ENCODE measurements around the gene VPS52.

Gene VPS52

DNA sequence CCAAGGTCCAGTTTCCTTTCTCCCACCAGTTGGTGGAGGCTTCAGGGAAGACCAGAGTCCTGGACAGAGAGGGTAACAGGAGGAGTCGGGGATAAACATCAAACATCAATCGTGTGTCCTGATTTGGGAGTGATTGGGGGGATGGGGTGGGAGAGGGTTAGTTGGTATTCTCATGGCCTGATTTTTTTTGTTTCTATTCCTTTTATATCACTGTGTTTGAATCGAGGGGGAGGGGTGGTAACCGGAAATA lies 67.6 kb downstream of the VPS52 start:
- no peak overlapping the region for H3K9ac ChIP-seq (ENCODE audit: low read depth in 1 of 2, low read length in 2 of 2)
- H3K36me3 ChIP-seq (ENCODE audit: control insufficient read depth in 2 of 2, insufficient read depth in 2 of 2, low read length in 2 of 2): peaks cover 21 to 24% of the 10 kb centered on the region in 2 donors
- peak overlapping the region in 1 of 2 donors; percentile 80 for H3K27ac ChIP-seq (ENCODE audit: low read depth in 2 of 2, low read length in 2 of 2)
- H3K9me3 ChIP-seq (ENCODE audit: control insufficient read depth in 2 of 2, low read length in 2 of 2): no peaks in the 10 kb centered on the region
- H3K4me1 ChIP-seq (ENCODE audit: control insufficient read depth in 2 of 2, insufficient read depth in 2 of 2, low read length in 2 of 2): peaks cover 40 to 43% of the 10 kb centered on the region in 2 donors
- peak overlapping the region; percentile 83 to 85 for H3K4me3 ChIP-seq (ENCODE audit: low read length in 2 of 2)
- no peaks in the 10 kb centered on the region for H3K27me3 ChIP-seq (ENCODE audit: control insufficient read depth in 2 of 2, insufficient read depth in 2 of 2, low read length in 2 of 2)

DNA sequence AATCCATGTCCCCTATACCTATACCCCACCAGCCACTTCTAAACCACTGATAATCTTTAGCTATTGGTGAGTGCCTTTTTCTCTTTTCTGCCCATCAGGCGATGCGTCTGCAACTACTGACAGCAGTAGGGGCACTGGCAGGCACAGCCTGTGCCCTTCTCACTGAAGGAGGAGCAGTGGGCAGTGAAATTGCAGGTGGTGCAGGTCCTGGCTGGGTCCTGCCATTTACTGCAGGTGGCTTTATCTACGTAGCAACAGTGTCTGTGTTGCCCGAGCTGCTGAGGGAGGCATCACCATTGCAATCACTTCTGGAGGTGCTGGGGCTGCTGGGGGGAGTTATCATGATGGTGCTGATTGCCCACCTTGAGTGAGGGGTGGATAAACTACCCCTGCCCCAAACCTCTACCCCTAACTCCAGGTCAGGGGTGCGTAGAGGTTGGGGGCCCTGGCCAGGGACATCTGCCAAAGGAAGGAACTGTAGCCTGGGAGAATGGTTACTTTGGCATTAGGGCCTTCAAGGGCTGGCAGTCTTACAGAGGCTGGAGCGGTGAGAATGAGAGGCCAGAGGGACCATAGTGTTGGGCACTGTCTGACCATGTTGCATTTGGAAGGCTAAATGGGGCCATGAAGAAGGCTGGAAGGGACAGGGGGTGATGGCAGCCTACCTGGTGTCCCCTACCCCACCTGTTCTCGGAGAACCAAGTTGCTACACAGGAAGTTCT lies 68.1 kb downstream of the VPS52 start:
- H3K9ac ChIP-seq (ENCODE audit: low read depth in 1 of 2, low read length in 2 of 2): no peak overlapping the region
- H3K27me3 ChIP-seq (ENCODE audit: control insufficient read depth in 2 of 2, insufficient read depth in 2 of 2, low read length in 2 of 2): no peaks in the 10 kb centered on the region
- H3K27ac ChIP-seq (ENCODE audit: low read depth in 2 of 2, low read length in 2 of 2): peak overlapping the region in 1 of 2 donors; percentile 80
- H3K4me3 ChIP-seq (ENCODE audit: low read length in 2 of 2): peak overlapping the region; percentile 83 to 85
- H3K36me3 ChIP-seq (ENCODE audit: control insufficient read depth in 2 of 2, insufficient read depth in 2 of 2, low read length in 2 of 2): peaks cover 21 to 24% of the 10 kb centered on the region in 2 donors
- H3K4me1 ChIP-seq (ENCODE audit: control insufficient read depth in 2 of 2, insufficient read depth in 2 of 2, low read length in 2 of 2): peaks cover 36 to 43% of the 10 kb centered on the region in 2 donors
- H3K9me3 ChIP-seq (ENCODE audit: control insufficient read depth in 2 of 2, low read length in 2 of 2): no peaks in the 10 kb centered on the region

DNA sequence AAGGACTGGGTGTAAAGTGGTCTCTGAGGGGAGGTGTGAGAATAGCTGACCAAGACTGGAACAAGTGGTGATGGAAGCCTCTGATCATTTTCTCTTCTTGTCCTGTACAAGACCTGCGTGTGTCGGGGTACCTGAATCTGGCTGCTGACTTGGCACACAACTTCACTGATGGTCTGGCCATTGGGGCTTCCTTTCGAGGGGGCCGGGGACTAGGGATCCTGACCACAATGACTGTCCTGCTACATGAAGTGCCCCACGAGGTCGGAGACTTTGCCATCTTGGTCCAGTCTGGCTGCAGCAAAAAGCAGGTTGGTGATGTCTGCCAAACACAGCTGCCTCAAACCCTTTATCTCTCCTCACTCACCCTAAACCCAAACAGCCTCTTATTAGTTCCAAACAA lies 68.9 kb downstream of the VPS52 start:
- no peak overlapping the region for H3K9ac ChIP-seq (ENCODE audit: low read depth in 1 of 2, low read length in 2 of 2)
- no peak overlapping the region for H3K27ac ChIP-seq (ENCODE audit: low read depth in 2 of 2, low read length in 2 of 2)
- H3K27me3 ChIP-seq (ENCODE audit: control insufficient read depth in 2 of 2, insufficient read depth in 2 of 2, low read length in 2 of 2): no peaks in the 10 kb centered on the region
- no peaks in the 10 kb centered on the region for H3K9me3 ChIP-seq (ENCODE audit: control insufficient read depth in 2 of 2, low read length in 2 of 2)
- H3K4me1 ChIP-seq (ENCODE audit: control insufficient read depth in 2 of 2, insufficient read depth in 2 of 2, low read length in 2 of 2): peaks cover 37 to 49% of the 10 kb centered on the region in 2 donors
- H3K4me3 ChIP-seq (ENCODE audit: low read length in 2 of 2): no peak overlapping the region
- H3K36me3 ChIP-seq (ENCODE audit: control insufficient read depth in 2 of 2, insufficient read depth in 2 of 2, low read length in 2 of 2): peaks cover 21 to 24% of the 10 kb centered on the region in 2 donors

DNA sequence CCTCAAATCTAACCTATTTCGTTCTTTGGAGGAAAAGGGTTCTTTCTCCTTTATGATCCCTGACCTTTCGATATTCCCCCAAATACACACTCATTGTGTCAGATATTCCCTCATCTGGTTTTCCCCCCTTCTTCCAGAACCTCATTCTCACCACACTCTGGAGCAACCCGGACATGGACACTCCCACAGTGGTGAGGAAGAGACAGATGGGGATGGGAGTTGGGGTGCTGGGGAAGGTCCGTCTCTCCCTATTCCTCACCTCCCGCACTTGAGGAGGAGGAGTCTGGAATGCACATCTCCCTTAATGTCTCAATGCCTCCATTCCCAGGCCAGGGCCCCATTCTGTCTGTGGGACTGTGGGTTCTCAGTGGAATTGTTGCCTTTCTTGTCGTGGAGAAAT lies 69.7 kb downstream of the VPS52 start:
- Histone ChIP-seq H3K36me3 (ENCODE audit: control insufficient read depth in 2 of 2, insufficient read depth in 2 of 2, low read length in 2 of 2) (peaks cover 26 to 31% of the 10 kb centered on the region in 2 donors), H3K9ac (ENCODE audit: low read depth in 1 of 2, low read length in 2 of 2) (peak overlapping the region; percentile 5 to 95), H3K4me1 (ENCODE audit: control insufficient read depth in 2 of 2, insufficient read depth in 2 of 2, low read length in 2 of 2) (peaks cover 37 to 45% of the 10 kb centered on the region in 2 donors), H3K27me3 (ENCODE audit: control insufficient read depth in 2 of 2, insufficient read depth in 2 of 2, low read length in 2 of 2) (no peaks in the 10 kb centered on the region), H3K27ac (ENCODE audit: low read depth in 2 of 2, low read length in 2 of 2) (no peak overlapping the region), H3K4me3 (ENCODE audit: low read length in 2 of 2) (peak overlapping the region; percentile 94 to 99), H3K9me3 (ENCODE audit: control insufficient read depth in 2 of 2, low read length in 2 of 2) (no peaks in the 10 kb centered on the region)

DNA sequence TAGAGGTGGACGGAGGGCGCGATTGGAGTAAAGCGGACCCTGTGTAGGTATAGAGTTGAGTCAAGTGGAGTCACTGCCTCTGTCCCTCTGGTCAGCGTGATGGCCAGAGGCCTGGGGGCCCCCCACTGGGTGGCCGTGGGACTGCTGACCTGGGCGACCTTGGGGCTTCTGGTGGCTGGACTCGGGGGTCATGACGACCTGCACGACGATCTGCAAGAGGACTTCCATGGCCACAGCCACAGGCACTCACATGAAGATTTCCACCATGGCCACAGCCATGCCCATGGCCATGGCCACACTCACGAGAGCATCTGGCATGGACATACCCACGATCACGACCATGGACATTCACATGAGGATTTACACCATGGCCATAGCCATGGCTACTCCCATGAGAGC lies 70.5 kb downstream of the VPS52 start:
- Histone ChIP-seq H3K27me3 (ENCODE audit: control insufficient read depth in 2 of 2, insufficient read depth in 2 of 2, low read length in 2 of 2) (no peaks in the 10 kb centered on the region), H3K36me3 (ENCODE audit: control insufficient read depth in 2 of 2, insufficient read depth in 2 of 2, low read length in 2 of 2) (peaks cover 33 to 37% of the 10 kb centered on the region in 2 donors), H3K27ac (ENCODE audit: low read depth in 2 of 2, low read length in 2 of 2) (peak overlapping the region; percentile 97 to 99), H3K9ac (ENCODE audit: low read depth in 1 of 2, low read length in 2 of 2) (peak overlapping the region; percentile 95 to 98), H3K4me3 (ENCODE audit: low read length in 2 of 2) (peak overlapping the region; percentile 94 to 99), H3K9me3 (ENCODE audit: control insufficient read depth in 2 of 2, low read length in 2 of 2) (no peaks in the 10 kb centered on the region), H3K4me1 (ENCODE audit: control insufficient read depth in 2 of 2, insufficient read depth in 2 of 2, low read length in 2 of 2) (peaks cover 37 to 45% of the 10 kb centered on the region in 2 donors)

All from mucosa of rectum (tissue), 2 donors.